ENCODE data around the gene DCP1A. TPM values are rescaled to one million over a fixed set of nuclear protein-coding genes. Genes with fewer than 3 reads are reported as not detected.
"Not testable (repeated sequence)": the region's sequence is repeated elsewhere in the genome, so short reads cannot be mapped to it uniquely, and the experiment has no call there.

Gene DCP1A
- total RNA-seq, 2 donors from 2014 or later: 17.8 to 18.8 TPM

GRCh38 chr3:53311882-53312281 is 35.5 kb downstream of the DCP1A start:
- Histone ChIP-seq H3K27ac (no peak overlapping the region), H3K4me3 (no peak overlapping the region), H3K4me1 (peaks cover 0 to 6% of the 10 kb centered on the region in 2 donors), H3K9me3 (no peaks in the 10 kb centered on the region), H3K36me3 (peaks cover 39% of the 10 kb centered on the region), H3K27me3 (no peaks in the 10 kb centered on the region)
- TF ChIP-seq, protein P1, sequence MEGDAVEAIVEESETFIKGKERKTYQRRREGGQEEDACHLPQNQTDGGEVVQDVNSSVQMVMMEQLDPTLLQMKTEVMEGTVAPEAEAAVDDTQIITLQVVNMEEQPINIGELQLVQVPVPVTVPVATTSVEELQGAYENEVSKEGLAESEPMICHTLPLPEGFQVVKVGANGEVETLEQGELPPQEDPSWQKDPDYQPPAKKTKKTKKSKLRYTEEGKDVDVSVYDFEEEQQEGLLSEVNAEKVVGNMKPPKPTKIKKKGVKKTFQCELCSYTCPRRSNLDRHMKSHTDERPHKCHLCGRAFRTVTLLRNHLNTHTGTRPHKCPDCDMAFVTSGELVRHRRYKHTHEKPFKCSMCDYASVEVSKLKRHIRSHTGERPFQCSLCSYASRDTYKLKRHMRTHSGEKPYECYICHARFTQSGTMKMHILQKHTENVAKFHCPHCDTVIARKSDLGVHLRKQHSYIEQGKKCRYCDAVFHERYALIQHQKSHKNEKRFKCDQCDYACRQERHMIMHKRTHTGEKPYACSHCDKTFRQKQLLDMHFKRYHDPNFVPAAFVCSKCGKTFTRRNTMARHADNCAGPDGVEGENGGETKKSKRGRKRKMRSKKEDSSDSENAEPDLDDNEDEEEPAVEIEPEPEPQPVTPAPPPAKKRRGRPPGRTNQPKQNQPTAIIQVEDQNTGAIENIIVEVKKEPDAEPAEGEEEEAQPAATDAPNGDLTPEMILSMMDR (IDR thresholded peaks at IDR 0.05): no peak
- no peak for DNase-seq (ENCODE audit: low spot score)

DNA sequence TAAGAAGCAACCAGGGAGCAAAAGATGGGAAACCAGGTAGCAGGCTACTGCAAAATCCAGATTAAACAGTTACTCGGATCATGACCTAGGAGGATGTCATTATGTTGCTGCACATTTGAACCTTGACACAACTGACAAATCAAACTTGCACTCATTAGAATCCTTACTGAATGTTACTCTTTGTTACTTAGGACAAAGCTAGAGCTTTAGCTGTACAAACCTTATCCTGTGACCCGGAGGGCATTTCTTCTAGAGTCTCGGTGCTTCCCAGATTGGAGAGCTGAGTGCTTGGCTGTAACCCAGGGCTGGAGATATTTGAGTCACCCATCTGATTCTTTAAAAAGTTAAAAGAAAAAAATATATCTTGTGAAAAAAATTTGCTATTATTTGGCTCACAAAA is 43.4 kb downstream of the DCP1A start:
- Histone ChIP-seq H3K36me3 (peaks cover 40% of the 10 kb centered on the region), H3K4me3 (no peak overlapping the region), H3K27me3 (no peaks in the 10 kb centered on the region), H3K9me3 (no peaks in the 10 kb centered on the region), H3K4me1 (peaks cover 0 to 8% of the 10 kb centered on the region in 2 donors), H3K27ac (peak overlapping the region; percentile 69 to 73)
- DNase-seq (ENCODE audit: low spot score): no peak
- TF ChIP-seq, protein P1 (IDR thresholded peaks at IDR 0.05): no peak

GRCh38 chr3:53303549-53303948 is 43.8 kb downstream of the DCP1A start:
- TF ChIP-seq, protein P1 (IDR thresholded peaks at IDR 0.05): no peak
- Histone ChIP-seq H3K9me3 (no peaks in the 10 kb centered on the region), H3K27me3 (no peaks in the 10 kb centered on the region), H3K36me3 (peaks cover 37% of the 10 kb centered on the region), H3K27ac (peak overlapping the region; percentile 69 to 73), H3K4me3 (peak overlapping the region in 1 of 2 donors; percentile 4), H3K4me1 (peaks cover 0 to 8% of the 10 kb centered on the region in 2 donors)
- DNase-seq (ENCODE audit: low spot score): no peak

GRCh38 chr3:53300826-53301225 is 46.5 kb downstream of the DCP1A start:
- Histone ChIP-seq H3K36me3 (peaks cover 37% of the 10 kb centered on the region), H3K27ac (no peak overlapping the region), H3K9me3 (no peaks in the 10 kb centered on the region), H3K4me1 (peaks cover 0 to 8% of the 10 kb centered on the region in 2 donors), H3K4me3 (no peak overlapping the region), H3K27me3 (no peaks in the 10 kb centered on the region)
- DNase-seq (ENCODE audit: low spot score): no peak
- TF ChIP-seq, protein P1 (IDR thresholded peaks at IDR 0.05): no peak

DNA sequence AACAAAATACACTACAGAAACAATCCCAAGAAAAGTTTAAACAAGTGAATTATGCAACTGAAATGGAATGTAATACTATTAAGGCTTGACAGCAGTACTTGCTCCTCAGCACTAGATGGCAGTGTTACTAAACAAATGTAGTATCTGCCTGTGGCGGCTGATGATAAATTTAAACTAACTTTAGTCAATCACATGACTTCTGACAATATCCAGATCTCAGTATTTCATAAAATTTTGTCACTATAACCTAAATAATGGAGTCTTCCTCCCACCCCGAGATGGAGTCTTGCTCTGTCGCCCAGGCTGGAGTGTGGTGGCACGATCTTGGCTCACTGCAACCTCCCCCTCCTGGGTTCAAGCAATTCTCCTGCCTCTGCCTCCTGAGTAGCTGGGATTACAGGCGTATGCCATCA is 47.7 kb downstream of the DCP1A start:
- H3K27me3 ChIP-seq; H3K9me3 ChIP-seq; DNase-seq (ENCODE audit: low spot score); H3K4me1 ChIP-seq; H3K4me3 ChIP-seq: not testable (repeated sequence)
- Histone ChIP-seq H3K36me3 (peaks cover 37% of the 10 kb centered on the region), H3K27ac (peak overlapping the region; percentile 43 to 53)
- TF ChIP-seq, protein P1 (IDR thresholded peaks at IDR 0.05): peak; percentile 72 to 88

GRCh38 chr3:53295410-53295809 is 51.9 kb downstream of the DCP1A start:
- DNase-seq (ENCODE audit: low spot score): no peak
- no peaks in the 10 kb centered on the region for H3K27me3 ChIP-seq
- H3K4me3 ChIP-seq: no peak overlapping the region
- peaks cover 20% of the 10 kb centered on the region for H3K36me3 ChIP-seq
- H3K27ac ChIP-seq: peak overlapping the region in 1 of 2 donors; percentile 27
- peaks cover 0 to 15% of the 10 kb centered on the region in 2 donors for H3K4me1 ChIP-seq
- no peaks in the 10 kb centered on the region for H3K9me3 ChIP-seq
- TF ChIP-seq, protein P1 (IDR thresholded peaks at IDR 0.05): no peak
